ENCODE results near the gene CBFB.

CBFB gene

GRCh38 chr16:67023689-67024088 lies 5.3 kb upstream of the CBFB start:
- Histone ChIP-seq H3K4me1 (ENCODE audit: insufficient read depth, low read length, severe bottlenecking) (peaks cover 8% of the 10 kb centered on the region), H3K4me2 (ENCODE audit: low read length) (no peak overlapping the region), H3K9ac (ENCODE audit: low read length) (no peak overlapping the region), H3K27ac (ENCODE audit: low read depth, low read length, poor library complexity, severe bottlenecking) (no peak overlapping the region), H3K36me3 (ENCODE audit: insufficient read depth, low read length) (no peaks in the 10 kb centered on the region), H3K4me3 (ENCODE audit: low read depth, low read length, poor library complexity, severe bottlenecking) (no peak overlapping the region), H3K79me2 (ENCODE audit: insufficient read depth, low read length) (no peaks in the 10 kb centered on the region), H3K9me3 (ENCODE audit: low read length) (no peaks in the 10 kb centered on the region), H4K20me1 (ENCODE audit: insufficient read depth, low read length) (no peaks in the 10 kb centered on the region), H3K9me2 (ENCODE audit: low read depth, low read length) (no peaks in the 10 kb centered on the region), H3F3A (ENCODE audit: insufficient read depth, low read length) (no peaks in the 10 kb centered on the region), H2AFZ (ENCODE audit: low read length) (no peak overlapping the region), H3K27me3 (ENCODE audit: insufficient read depth, low read length) (no peaks in the 10 kb centered on the region)
- no peak for TF ChIP-seq EZH2 (IDR thresholded peaks at IDR 0.05; ENCODE audit: borderline replicate concordance, low read length)
- TF ChIP-seq, protein P1, sequence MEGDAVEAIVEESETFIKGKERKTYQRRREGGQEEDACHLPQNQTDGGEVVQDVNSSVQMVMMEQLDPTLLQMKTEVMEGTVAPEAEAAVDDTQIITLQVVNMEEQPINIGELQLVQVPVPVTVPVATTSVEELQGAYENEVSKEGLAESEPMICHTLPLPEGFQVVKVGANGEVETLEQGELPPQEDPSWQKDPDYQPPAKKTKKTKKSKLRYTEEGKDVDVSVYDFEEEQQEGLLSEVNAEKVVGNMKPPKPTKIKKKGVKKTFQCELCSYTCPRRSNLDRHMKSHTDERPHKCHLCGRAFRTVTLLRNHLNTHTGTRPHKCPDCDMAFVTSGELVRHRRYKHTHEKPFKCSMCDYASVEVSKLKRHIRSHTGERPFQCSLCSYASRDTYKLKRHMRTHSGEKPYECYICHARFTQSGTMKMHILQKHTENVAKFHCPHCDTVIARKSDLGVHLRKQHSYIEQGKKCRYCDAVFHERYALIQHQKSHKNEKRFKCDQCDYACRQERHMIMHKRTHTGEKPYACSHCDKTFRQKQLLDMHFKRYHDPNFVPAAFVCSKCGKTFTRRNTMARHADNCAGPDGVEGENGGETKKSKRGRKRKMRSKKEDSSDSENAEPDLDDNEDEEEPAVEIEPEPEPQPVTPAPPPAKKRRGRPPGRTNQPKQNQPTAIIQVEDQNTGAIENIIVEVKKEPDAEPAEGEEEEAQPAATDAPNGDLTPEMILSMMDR (IDR thresholded peaks at IDR 0.05; ENCODE audit: low read length), result no peak

DNA sequence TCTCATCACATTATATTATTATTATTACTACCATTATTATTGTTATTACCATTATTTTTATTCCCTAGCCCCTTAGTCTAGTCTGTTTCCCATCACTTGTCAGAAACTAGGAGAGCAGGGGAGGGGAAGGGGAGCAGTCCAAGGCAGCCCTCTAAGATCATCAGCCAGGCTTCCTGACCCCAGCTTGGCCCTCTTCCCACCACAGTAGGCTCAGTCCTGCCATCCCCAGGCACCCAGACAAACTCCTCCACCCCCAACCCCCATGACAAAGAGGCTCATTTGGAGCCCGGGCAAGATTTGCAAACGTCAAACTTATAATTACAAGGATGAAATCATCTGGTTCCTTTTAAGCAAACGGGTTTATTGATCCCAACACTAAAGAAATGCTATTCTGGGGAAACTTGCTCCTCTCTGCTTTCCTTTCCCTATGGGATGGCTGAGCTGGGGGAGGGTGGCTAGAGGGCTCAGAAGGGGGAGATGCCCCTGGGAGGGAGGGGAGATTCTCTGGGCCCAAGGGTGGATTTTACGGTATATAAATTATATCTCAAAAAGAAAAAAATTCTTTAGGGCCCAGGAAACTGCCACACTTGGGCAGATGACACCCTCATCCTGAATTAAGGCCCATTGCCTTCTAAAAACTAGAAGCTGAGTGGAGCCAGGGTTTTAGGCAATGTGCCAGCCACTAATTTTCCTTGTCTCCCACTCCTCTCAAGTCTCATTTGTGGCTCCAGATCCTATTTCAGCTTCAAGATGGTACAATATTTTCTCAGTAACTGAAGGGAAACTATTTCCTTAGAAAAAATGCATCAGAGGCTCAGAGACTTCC lies 4.4 kb upstream of the CBFB start:
- no peaks in the 10 kb centered on the region for H3K9me3 ChIP-seq (ENCODE audit: low read length)
- H3K4me1 ChIP-seq (ENCODE audit: insufficient read depth, low read length, severe bottlenecking), result peaks cover 8% of the 10 kb centered on the region
- no peak overlapping the region for H2AFZ ChIP-seq (ENCODE audit: low read length)
- no peaks in the 10 kb centered on the region for H3F3A ChIP-seq (ENCODE audit: insufficient read depth, low read length)
- no peaks in the 10 kb centered on the region for H3K36me3 ChIP-seq (ENCODE audit: insufficient read depth, low read length)
- no peaks in the 10 kb centered on the region for H3K27me3 ChIP-seq (ENCODE audit: insufficient read depth, low read length)
- H3K9me2 ChIP-seq (ENCODE audit: low read depth, low read length), result no peaks in the 10 kb centered on the region
- no peak overlapping the region for H3K4me2 ChIP-seq (ENCODE audit: low read length)
- H4K20me1 ChIP-seq (ENCODE audit: insufficient read depth, low read length), result no peaks in the 10 kb centered on the region
- TF ChIP-seq, protein P1 (IDR thresholded peaks at IDR 0.05; ENCODE audit: low read length), result no peak
- no peak for TF ChIP-seq EZH2 (IDR thresholded peaks at IDR 0.05; ENCODE audit: borderline replicate concordance, low read length)
- no peaks in the 10 kb centered on the region for H3K79me2 ChIP-seq (ENCODE audit: insufficient read depth, low read length)
- H3K4me3 ChIP-seq (ENCODE audit: low read depth, low read length, poor library complexity, severe bottlenecking), result no peak overlapping the region
- no peak overlapping the region for H3K27ac ChIP-seq (ENCODE audit: low read depth, low read length, poor library complexity, severe bottlenecking)
- H3K9ac ChIP-seq (ENCODE audit: low read length), result no peak overlapping the region

DNA sequence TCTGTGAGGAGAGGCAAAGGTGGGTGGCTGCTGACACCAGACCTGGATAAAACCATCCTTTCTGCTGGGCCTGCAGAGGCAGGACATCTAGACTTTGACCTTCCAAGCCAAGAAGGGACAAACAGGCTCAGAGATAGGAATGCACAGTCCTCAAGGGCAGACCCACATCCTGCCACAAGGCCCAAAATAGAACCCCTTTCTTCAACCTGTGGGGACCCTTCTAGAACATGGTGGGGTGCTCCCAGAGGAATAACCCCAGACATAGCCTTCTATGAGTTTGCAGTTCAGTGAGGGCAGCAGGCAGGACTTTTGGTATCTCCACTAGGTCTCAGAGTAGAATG lies 3.8 kb upstream of the CBFB start:
- Histone ChIP-seq H3K79me2 (ENCODE audit: insufficient read depth, low read length) (0 out of 2 replicates have a peak, but pooled peaks cover 2% of the 10 kb centered on the region), H3K4me1 (ENCODE audit: insufficient read depth, low read length, severe bottlenecking) (peaks cover 10% of the 10 kb centered on the region), H3F3A (ENCODE audit: insufficient read depth, low read length) (no peaks in the 10 kb centered on the region), H3K27me3 (ENCODE audit: insufficient read depth, low read length) (no peaks in the 10 kb centered on the region), H3K36me3 (ENCODE audit: insufficient read depth, low read length) (no peaks in the 10 kb centered on the region), H3K27ac (ENCODE audit: low read depth, low read length, poor library complexity, severe bottlenecking) (no peak overlapping the region), H2AFZ (ENCODE audit: low read length) (no peak overlapping the region), H3K9me2 (ENCODE audit: low read depth, low read length) (no peaks in the 10 kb centered on the region), H3K4me2 (ENCODE audit: low read length) (no peak overlapping the region), H3K9me3 (ENCODE audit: low read length) (no peaks in the 10 kb centered on the region), H3K4me3 (ENCODE audit: low read depth, low read length, poor library complexity, severe bottlenecking) (no peak overlapping the region), H3K9ac (ENCODE audit: low read length) (no peak overlapping the region), H4K20me1 (ENCODE audit: insufficient read depth, low read length) (no peaks in the 10 kb centered on the region)
- no peak for TF ChIP-seq EZH2 (IDR thresholded peaks at IDR 0.05; ENCODE audit: borderline replicate concordance, low read length)
- TF ChIP-seq, protein P1 (IDR thresholded peaks at IDR 0.05; ENCODE audit: low read length), result no peak

Data from OCI-LY1 (cell line).